Measurements from ENCODE around the gene SGSM1. TPM values are rescaled to one million over a fixed set of nuclear protein-coding genes. Genes with fewer than 3 reads are reported as not detected.

The SGSM1 gene
- total RNA-seq: 1 to 10 TPM; 1.6 to 3.0 TPM
- 1.2 TPM for polyA plus RNA-seq (2013, experiment 1 of 2)
- polyA plus RNA-seq (2013, experiment 2 of 2): 0.95 TPM
- long read RNA-seq, experiment 1: 0 reads
- long read RNA-seq, experiment 2: 0 reads
- long read RNA-seq, experiment 3, full-length matches to known transcripts: 1 of 6 reads
- long read RNA-seq, experiment 3, partial matches to known transcripts: 1 of 6 reads
- long read RNA-seq, experiment 3, other reads (novel, unspliced or antisense): 4 of 6 reads
- long read RNA-seq, experiment 4: 0 reads

- H3K9me3 Mint-ChIP-seq: no peaks in the 10 kb centered on the region
- Histone ChIP-seq H3K27ac (ENCODE audit: low read depth, low read length) (no peak within 1 kb of the TSS), H3K9me3 (ENCODE audit: control insufficient read depth, low read length) (no peaks in the 10 kb centered on the region), H3K4me3 (ENCODE audit: low read length) (peak within 1 kb of the TSS; percentile 77), H3K4me1 (ENCODE audit: control insufficient read depth, insufficient read depth, low read length) (no peaks in the 10 kb centered on the region), H3K36me3 (ENCODE audit: control insufficient read depth, insufficient read depth, low read length) (no peaks in the 10 kb centered on the region), H3K9ac (ENCODE audit: extremely low read depth, low read length, poor library complexity, severe bottlenecking) (no peak within 1 kb of the TSS), H3K27me3 (ENCODE audit: control insufficient read depth, insufficient read depth, low read length, poor library complexity, severe bottlenecking) (peaks cover 6% of the 10 kb centered on the region)
- peaks cover 12% of the 10 kb centered on the region for H3K27me3 Mint-ChIP-seq (ENCODE audit: insufficient read depth)
- H3K36me3 Mint-ChIP-seq (ENCODE audit: low read depth): no peaks in the 10 kb centered on the region
- H3K4me1 Mint-ChIP-seq: peaks cover 8% of the 10 kb centered on the region
- 3 to 6% methylated on average over 16 to 80 of the region's 80 CpGs for WGBS, 2 experiments (ENCODE audit: insufficient coverage in 1 of 2, insufficient read length in 1 of 2)
- peak within 1 kb of the TSS; percentile 68 for H3K4me3 Mint-ChIP-seq
- peak within 1 kb of the TSS; percentile 68 for H3K27ac Mint-ChIP-seq
- peak; percentile 95 for DNase-seq
- no peak for TF ChIP-seq CTCF (conservative IDR thresholded peaks at IDR 0.05)
These were observed at the start of gene SGSM1 for GRCh38 chr22:24805790-24806662. Gene SGSM1, plus strand, starts transcription at chr22:24806211. Its CDS starts 115 bp downstream, at chr22:24806326.

GRCh38 chr22:24758164-24758799 lies 47.7 kb upstream of the SGSM1 start:
- Histone ChIP-seq H3K27me3 (ENCODE audit: control insufficient read depth, insufficient read depth, low read length, poor library complexity, severe bottlenecking) (no peaks in the 10 kb centered on the region), H3K27ac (ENCODE audit: low read depth, low read length) (no peak overlapping the region), H3K36me3 (ENCODE audit: control insufficient read depth, insufficient read depth, low read length) (no peaks in the 10 kb centered on the region), H3K9ac (ENCODE audit: extremely low read depth, low read length, poor library complexity, severe bottlenecking) (no peak overlapping the region), H3K4me3 (ENCODE audit: low read length) (no peak overlapping the region), H3K9me3 (ENCODE audit: control insufficient read depth, low read length) (no peaks in the 10 kb centered on the region), H3K4me1 (ENCODE audit: control insufficient read depth, insufficient read depth, low read length) (no peaks in the 10 kb centered on the region)
- Mint-ChIP-seq H3K27me3 (ENCODE audit: insufficient read depth) (no peaks in the 10 kb centered on the region), H3K4me1 (no peaks in the 10 kb centered on the region), H3K27ac (no peak overlapping the region), H3K36me3 (ENCODE audit: low read depth) (no peaks in the 10 kb centered on the region), H3K9me3 (no peaks in the 10 kb centered on the region), H3K4me3 (no peak overlapping the region)
- WGBS, 2 experiments (ENCODE audit: insufficient coverage in 1 of 2, insufficient read length in 1 of 2): 62 to 72% methylated on average over 11 to 12 of the region's 12 CpGs
- peak; percentile 96 for TF ChIP-seq CTCF (conservative IDR thresholded peaks at IDR 0.05)
- DNase-seq: peak; percentile 79

GRCh38 chr22:24759765-24760164 lies 46.2 kb upstream of the SGSM1 start:
- Mint-ChIP-seq H3K4me3 (no peak overlapping the region), H3K9me3 (no peaks in the 10 kb centered on the region), H3K4me1 (no peaks in the 10 kb centered on the region), H3K36me3 (ENCODE audit: low read depth) (no peaks in the 10 kb centered on the region), H3K27ac (no peak overlapping the region), H3K27me3 (ENCODE audit: insufficient read depth) (no peaks in the 10 kb centered on the region)
- H3K27me3 ChIP-seq (ENCODE audit: control insufficient read depth, insufficient read depth, low read length, poor library complexity, severe bottlenecking): no peaks in the 10 kb centered on the region
- no peak overlapping the region for H3K9ac ChIP-seq (ENCODE audit: extremely low read depth, low read length, poor library complexity, severe bottlenecking)
- TF ChIP-seq CTCF (conservative IDR thresholded peaks at IDR 0.05): no peak
- no peak overlapping the region for H3K4me3 ChIP-seq (ENCODE audit: low read length)
- no peaks in the 10 kb centered on the region for H3K4me1 ChIP-seq (ENCODE audit: control insufficient read depth, insufficient read depth, low read length)
- no peak for DNase-seq
- H3K36me3 ChIP-seq (ENCODE audit: control insufficient read depth, insufficient read depth, low read length): no peaks in the 10 kb centered on the region
- WGBS, 2 experiments (ENCODE audit: insufficient coverage in 1 of 2, insufficient read length in 1 of 2): 88 to 100% methylated on average over 1 to 6 of the region's 6 CpGs
- no peak overlapping the region for H3K27ac ChIP-seq (ENCODE audit: low read depth, low read length)
- no peaks in the 10 kb centered on the region for H3K9me3 ChIP-seq (ENCODE audit: control insufficient read depth, low read length)

All from endodermal cell (in vitro differentiated cells).